GM06990 (cell line): ENCODE results near the gene FGF12.

Source experiments
- DNase-seq: peaks from one replicate; pipeline ENCODE4 v3.0.0-alpha.2; 2011; ENCODE audit not compliant: insufficient read length; ENCODE audit errors: extremely low read depth
- H3K27me3 ChIP-seq: replicated peaks from 2 replicates; pipeline ENCODE4 v1.6.0; 2011; ENCODE audit warnings: low read length; ENCODE audit not compliant: control insufficient read depth, insufficient read depth
- H3K36me3 ChIP-seq: 2 replicates; pipeline ENCODE4 v1.5.1; 2011; ENCODE audit warnings: low read length; ENCODE audit not compliant: control insufficient read depth, insufficient read depth
- H3K4me3 ChIP-seq: replicated peaks from 2 replicates; pipeline ENCODE4 v1.5.1; 2011; ENCODE audit warnings: low read depth, mild to moderate bottlenecking, control low read depth, low read length
- TF ChIP-seq, protein P1 (sequence below): IDR thresholded peaks from 2 replicates; pipeline ENCODE4 v1.5.1; 2011; ENCODE audit warnings: low read length, control low read depth, mild to moderate bottlenecking, inconsistent platforms; ENCODE audit not compliant: insufficient read depth, poor library complexity, severe bottlenecking

The FGF12 gene

DNA sequence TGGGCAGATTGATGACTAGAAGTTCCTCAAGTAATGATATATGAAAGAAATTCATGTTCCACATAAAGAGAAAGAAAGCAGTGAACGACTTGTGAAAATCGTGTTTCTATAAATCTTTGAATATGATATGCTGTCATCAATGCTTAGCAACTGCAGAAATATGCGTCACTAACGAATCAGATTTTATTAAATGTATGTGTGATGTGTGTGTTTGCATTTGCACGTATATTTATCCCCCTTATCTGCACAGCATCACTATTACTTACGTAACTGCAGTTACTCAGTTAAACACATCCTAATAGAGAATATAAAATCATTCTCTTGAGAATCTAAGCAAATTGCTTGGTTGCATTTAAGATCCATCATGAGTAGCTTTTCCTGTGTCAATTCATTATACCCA lies 468.6 kb downstream of the FGF12 start:
- TF ChIP-seq, protein P1, sequence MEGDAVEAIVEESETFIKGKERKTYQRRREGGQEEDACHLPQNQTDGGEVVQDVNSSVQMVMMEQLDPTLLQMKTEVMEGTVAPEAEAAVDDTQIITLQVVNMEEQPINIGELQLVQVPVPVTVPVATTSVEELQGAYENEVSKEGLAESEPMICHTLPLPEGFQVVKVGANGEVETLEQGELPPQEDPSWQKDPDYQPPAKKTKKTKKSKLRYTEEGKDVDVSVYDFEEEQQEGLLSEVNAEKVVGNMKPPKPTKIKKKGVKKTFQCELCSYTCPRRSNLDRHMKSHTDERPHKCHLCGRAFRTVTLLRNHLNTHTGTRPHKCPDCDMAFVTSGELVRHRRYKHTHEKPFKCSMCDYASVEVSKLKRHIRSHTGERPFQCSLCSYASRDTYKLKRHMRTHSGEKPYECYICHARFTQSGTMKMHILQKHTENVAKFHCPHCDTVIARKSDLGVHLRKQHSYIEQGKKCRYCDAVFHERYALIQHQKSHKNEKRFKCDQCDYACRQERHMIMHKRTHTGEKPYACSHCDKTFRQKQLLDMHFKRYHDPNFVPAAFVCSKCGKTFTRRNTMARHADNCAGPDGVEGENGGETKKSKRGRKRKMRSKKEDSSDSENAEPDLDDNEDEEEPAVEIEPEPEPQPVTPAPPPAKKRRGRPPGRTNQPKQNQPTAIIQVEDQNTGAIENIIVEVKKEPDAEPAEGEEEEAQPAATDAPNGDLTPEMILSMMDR = no peak
- Histone ChIP-seq H3K4me3 (no peak overlapping the region), H3K36me3 (no peaks in the 10 kb centered on the region), H3K27me3 (no peaks in the 10 kb centered on the region)
- DNase-seq = no peak

DNA sequence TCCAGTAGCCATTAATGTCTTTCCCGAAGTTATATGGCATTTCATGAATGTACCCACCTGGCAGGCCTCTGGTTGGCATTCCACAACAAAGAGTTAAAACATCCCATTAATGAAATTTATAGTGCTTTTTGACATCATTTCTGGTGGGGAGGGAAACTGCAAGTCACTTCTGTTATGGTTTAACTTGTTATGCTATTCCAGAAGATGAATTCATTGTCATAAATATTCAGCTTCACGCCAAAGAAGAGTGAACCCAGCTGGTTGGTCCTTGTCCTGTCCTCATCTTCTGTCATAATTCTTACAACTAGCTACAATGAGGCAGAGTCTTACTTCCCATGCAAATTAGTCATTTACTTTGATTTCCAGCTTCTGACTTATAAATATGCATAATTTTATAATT lies 471.5 kb downstream of the FGF12 start:
- TF ChIP-seq, protein P1 = no peak
- no peak for DNase-seq
- H3K27me3 ChIP-seq = no peaks in the 10 kb centered on the region

GRCh38 chr3:192253138-192253887 lies 474.0 kb downstream of the FGF12 start:
- H3K36me3 ChIP-seq = no peaks in the 10 kb centered on the region
- TF ChIP-seq, protein P1 = no peak
- DNase-seq = no peak

More for the DNA sequence above, 471.5 kb downstream of the FGF12 start:
- Histone ChIP-seq H3K4me3 (no peak overlapping the region), H3K36me3 (no peaks in the 10 kb centered on the region)

DNA sequence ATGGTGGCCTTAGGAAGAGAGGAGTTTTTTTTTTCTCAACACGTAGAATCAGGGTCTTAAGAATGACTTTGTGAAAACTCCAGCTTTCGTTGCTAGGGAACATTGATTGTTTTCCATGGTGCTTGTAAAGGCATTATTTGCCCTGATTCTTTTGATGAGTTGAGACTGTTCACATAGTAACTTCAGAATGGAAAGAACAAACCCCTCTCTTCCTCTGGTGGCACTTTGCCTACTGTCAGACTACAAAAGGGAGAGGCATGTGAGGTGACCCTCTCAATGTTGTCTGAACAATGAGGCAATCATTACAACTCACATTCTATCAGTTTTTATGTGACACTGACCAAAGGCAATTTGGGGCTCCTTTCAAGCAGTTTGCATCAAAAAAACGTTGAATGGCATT lies 477.8 kb downstream of the FGF12 start:
- no peak overlapping the region for H3K4me3 ChIP-seq
- TF ChIP-seq, protein P1 = no peak
- no peaks in the 10 kb centered on the region for H3K27me3 ChIP-seq
- DNase-seq = no peak
- no peaks in the 10 kb centered on the region for H3K36me3 ChIP-seq

More at GRCh38 chr3:192253138-192253887, 474.0 kb downstream of the FGF12 start:
- Histone ChIP-seq H3K4me3 (no peak overlapping the region), H3K27me3 (no peaks in the 10 kb centered on the region)

DNA sequence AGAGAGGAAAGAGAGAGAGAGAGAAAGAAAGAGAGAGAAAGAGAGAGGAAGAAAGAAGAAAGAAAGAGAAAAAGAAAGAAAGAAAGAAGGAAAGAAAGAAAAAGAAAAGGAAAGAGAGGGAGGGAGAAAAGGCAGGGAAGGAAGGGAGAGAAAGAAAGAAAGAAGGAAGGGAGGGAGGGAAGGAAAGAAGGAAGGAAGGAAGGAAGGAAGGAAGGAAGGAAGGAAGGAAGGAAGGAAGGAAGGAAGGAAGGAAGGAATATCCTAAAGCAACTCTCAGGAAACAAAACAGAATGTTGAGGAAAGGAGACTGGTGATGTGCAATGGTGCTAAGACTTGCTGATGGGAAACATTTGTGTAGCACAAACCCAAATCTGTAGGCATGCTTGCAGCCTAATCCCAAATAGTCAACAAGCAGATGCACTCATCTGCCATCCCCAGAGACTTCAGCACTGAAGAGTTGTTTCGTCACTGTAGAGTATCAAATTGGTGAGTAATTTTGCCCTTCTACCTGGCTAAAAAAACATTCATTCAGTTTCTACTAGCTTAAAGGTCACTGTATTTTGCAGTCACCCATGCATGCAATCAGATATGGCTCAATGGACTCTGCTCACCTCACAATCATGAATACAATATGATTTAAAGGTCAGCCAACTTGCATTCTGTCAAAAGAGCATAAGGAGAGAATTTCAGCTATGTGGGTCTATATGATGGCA lies 480.3 kb downstream of the FGF12 start:
- no peaks in the 10 kb centered on the region for H3K36me3 ChIP-seq
- H3K27me3 ChIP-seq = no peaks in the 10 kb centered on the region
- TF ChIP-seq, protein P1 = no peak
- no peak for DNase-seq
- no peak overlapping the region for H3K4me3 ChIP-seq
